Gastroesophageal sphincter (tissue), 3 donors: ENCODE measurements around the gene ELF1.

ENCODE experiments used
- EP300 ChIP-seq: sonication (generic); formaldehyde crosslinking; IDR thresholded peaks from one replicate; pipeline ENCODE4 v1.6.1; 2017; ENCODE audit warnings: antibody characterized with exemption, mild to moderate bottlenecking
- POLR2A ChIP-seq, 2 donors: fragments of 450-650 bp; IDR thresholded peaks; one replicate each; pipeline ENCODE4 v1.6.1; 2017; ENCODE audit warnings: antibody characterized with exemption in 2 of 2, mild to moderate bottlenecking in 2 of 2, moderate library complexity in 1 of 2
- TF ChIP-seq, protein P1 (sequence below), 4 experiments: fragments of 200-600 bp in 2 of 4; fragments of 450-650 bp in 2 of 4; sonication (generic) in 1 of 4; IDR thresholded peaks; one replicate each; pipeline ENCODE4 v1.5.1; 2017 to 2019; ENCODE audit warnings: antibody characterized with exemption in 4 of 4, mild to moderate bottlenecking in 2 of 4, moderate library complexity in 2 of 4

GRCh38 chr13:41064493-41064892 lies 45.4 kb upstream of the ELF1 start:
- TF ChIP-seq, protein P1, sequence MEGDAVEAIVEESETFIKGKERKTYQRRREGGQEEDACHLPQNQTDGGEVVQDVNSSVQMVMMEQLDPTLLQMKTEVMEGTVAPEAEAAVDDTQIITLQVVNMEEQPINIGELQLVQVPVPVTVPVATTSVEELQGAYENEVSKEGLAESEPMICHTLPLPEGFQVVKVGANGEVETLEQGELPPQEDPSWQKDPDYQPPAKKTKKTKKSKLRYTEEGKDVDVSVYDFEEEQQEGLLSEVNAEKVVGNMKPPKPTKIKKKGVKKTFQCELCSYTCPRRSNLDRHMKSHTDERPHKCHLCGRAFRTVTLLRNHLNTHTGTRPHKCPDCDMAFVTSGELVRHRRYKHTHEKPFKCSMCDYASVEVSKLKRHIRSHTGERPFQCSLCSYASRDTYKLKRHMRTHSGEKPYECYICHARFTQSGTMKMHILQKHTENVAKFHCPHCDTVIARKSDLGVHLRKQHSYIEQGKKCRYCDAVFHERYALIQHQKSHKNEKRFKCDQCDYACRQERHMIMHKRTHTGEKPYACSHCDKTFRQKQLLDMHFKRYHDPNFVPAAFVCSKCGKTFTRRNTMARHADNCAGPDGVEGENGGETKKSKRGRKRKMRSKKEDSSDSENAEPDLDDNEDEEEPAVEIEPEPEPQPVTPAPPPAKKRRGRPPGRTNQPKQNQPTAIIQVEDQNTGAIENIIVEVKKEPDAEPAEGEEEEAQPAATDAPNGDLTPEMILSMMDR (IDR thresholded peaks at IDR 0.05) = no peak
- TF ChIP-seq EP300 (no peak), POLR2A (IDR thresholded peaks at IDR 0.05) (no peak)
